ENCODE results near the gene RAD51B.

RAD51B gene

GRCh38 chr14:68522510-68523325, 703.1 kb downstream of the RAD51B start:
- DNase-seq: no peak

GRCh38 chr14:68523326-68523610, 703.7 kb downstream of the RAD51B start:
- no peak for DNase-seq

- no peak for DNase-seq
Observed at GRCh38 chr14:68523989-68524725, 704.6 kb downstream of the RAD51B start.

GRCh38 chr14:68525516-68525915, 705.9 kb downstream of the RAD51B start:
- DNase-seq: no peak

GRCh38 chr14:68526512-68527091, 707.0 kb downstream of the RAD51B start:
- DNase-seq: no peak

- DNase-seq: no peak
Observed at GRCh38 chr14:68527329-68527851, 707.8 kb downstream of the RAD51B start.

GRCh38 chr14:68528040-68528687, 708.6 kb downstream of the RAD51B start:
- DNase-seq: no peak

- no peak for DNase-seq
Observed at GRCh38 chr14:68530443-68530842, 710.9 kb downstream of the RAD51B start.

GRCh38 chr14:68532496-68532895, 712.9 kb downstream of the RAD51B start:
- DNase-seq: no peak

- DNase-seq: no peak
Observed at GRCh38 chr14:68534276-68534675, 714.7 kb downstream of the RAD51B start.

GRCh38 chr14:68535404-68536017, 715.9 kb downstream of the RAD51B start:
- no peak for DNase-seq

- no peak for DNase-seq
Observed at GRCh38 chr14:68536018-68536410, 716.4 kb downstream of the RAD51B start.

GRCh38 chr14:68538639-68539038, 719.1 kb downstream of the RAD51B start:
- DNase-seq: no peak

GRCh38 chr14:68539241-68539737, 719.7 kb downstream of the RAD51B start:
- DNase-seq: no peak

- no peak for DNase-seq
Observed at GRCh38 chr14:68539789-68540188, 720.2 kb downstream of the RAD51B start.

GRCh38 chr14:68541178-68541896, 721.8 kb downstream of the RAD51B start:
- no peak for DNase-seq

- no peak for DNase-seq
Observed at GRCh38 chr14:68542346-68542745, 722.8 kb downstream of the RAD51B start.

GRCh38 chr14:68543516-68543915, 723.9 kb downstream of the RAD51B start:
- no peak for DNase-seq

- DNase-seq: no peak
Observed at GRCh38 chr14:68544081-68544892, 724.7 kb downstream of the RAD51B start.

GRCh38 chr14:68546839-68547238, 727.3 kb downstream of the RAD51B start:
- DNase-seq: no peak
